ENCODE data around the gene PPP3CA.

Gene PPP3CA

DNA sequence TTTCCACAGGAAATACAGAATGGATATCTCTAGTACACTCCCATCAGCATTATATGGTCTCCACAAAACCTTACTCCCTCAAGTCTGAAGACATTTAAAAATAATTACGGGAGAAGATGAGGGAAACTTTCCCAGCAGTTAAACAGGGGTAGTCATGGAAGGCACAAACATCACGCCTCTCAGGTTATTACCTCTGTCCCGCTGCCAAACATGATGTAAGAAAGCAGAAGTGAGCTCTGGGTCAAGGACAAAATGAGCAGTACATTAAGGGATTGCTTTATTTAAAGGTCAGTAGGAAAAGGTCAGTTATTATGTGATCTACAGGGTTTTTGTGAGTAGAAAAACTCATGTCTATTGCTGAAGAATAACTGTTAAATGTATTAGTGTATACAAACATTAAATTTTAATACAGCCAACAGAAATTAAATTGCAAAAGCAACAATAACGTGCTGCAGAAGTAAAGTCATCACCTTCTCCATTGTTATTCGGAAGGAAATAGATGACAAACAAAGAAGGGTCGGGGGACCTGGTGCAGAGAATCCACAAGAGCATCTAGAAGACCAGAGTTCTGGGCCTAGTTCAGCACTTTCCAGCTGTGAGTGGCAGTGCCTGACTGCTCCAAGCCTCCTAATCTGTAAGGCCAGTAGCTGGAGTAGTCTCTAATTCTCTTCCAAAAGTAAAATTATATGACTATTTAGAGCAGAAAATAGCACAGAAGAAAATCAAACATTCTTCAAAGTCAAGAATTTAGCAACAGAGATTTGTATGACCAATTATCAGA, 171.2 kb downstream of the PPP3CA start:
- DNase-seq (ENCODE audit: low read depth) = no peak

GRCh38 chr4:101174679-101175345, 172.5 kb downstream of the PPP3CA start:
- no peak for DNase-seq (ENCODE audit: low read depth)

GRCh38 chr4:101172369-101172768, 175.0 kb downstream of the PPP3CA start:
- DNase-seq (ENCODE audit: low read depth) = no peak

- no peak for DNase-seq (ENCODE audit: low read depth)
Measured at GRCh38 chr4:101171747-101172146, 175.6 kb downstream of the PPP3CA start.

- peak; percentile 63 for DNase-seq (ENCODE audit: low read depth)
Measured at GRCh38 chr4:101169044-101170014, 178.0 kb downstream of the PPP3CA start.

DNA sequence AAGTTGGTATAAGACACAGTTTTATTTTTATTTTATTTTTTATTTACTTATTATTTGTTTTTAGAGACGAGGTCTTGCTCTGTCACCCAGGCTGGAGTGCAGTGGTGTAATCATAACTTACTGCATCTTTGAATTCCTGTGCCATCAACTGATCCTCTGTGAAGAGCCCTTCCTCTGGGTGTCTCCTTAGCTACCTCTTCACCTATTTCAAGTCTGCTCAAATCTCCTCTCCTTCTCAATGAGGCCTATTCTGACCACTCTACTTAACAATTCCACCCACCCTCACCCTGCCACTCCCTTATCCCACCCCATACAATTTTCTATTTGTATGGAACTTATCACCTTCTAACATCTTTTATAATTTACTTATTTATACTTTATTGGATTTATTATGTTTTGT, 183.4 kb downstream of the PPP3CA start:
- DNase-seq (ENCODE audit: low read depth) = no peak

GRCh38 chr4:101162990-101163380, 184.3 kb downstream of the PPP3CA start:
- DNase-seq (ENCODE audit: low read depth) = no peak

- DNase-seq (ENCODE audit: low read depth) = no peak
Measured at GRCh38 chr4:101160792-101161592, 186.3 kb downstream of the PPP3CA start.

- no peak for DNase-seq (ENCODE audit: low read depth)
Measured at GRCh38 chr4:101158507-101158906, 188.8 kb downstream of the PPP3CA start.

DNA sequence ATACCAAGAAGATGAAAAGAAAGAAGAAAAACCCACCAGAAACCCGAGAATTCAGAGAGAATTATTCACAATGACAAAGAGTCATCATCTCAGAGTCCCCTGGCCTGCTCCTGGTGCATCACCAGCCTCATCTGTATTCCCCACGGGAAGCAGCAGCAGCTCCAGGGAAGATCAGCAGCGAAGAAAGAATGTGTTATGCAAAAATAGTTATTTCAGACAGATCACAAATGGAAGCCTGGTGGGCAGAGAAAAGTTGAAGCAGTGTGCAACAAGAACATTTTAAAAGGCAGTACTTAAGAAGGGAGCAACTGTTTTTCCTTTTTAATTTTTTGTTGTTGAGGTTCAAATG, 189.2 kb downstream of the PPP3CA start:
- no peak for DNase-seq (ENCODE audit: low read depth)

DNA sequence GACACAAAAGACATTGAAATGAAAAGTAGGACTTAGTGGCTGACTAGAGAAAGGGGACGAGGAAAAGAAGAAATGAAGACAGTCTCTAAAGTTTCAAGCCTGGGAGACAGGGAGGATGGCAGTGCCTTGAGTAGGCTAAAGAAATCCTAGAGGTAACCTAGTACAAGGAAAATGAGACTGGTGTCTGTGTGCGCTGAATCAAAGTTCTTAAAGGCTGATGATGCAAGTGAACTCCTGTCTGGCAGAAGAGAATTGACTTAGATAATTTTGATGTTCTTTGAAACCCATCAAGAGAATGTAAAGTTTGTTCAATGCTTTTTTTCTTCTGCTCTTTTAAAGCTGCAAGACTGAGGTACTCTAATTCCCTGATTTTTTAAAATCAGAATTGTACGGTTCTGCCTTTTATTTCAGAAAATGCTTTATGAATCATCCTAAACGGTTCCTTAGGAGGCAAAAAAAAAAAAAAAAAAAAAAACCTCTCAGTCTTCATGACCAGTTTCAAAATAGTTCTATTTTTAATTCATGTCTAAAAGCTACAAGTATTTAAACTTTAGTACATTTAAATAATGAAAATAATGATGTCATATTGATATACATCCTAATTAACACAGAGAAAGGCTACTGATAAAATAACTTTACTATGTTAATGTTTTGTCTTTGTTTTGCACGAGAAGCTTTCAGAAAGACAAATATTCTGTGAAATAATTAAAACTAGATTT, 189.8 kb downstream of the PPP3CA start:
- DNase-seq (ENCODE audit: low read depth) = peak; percentile 9

DNA sequence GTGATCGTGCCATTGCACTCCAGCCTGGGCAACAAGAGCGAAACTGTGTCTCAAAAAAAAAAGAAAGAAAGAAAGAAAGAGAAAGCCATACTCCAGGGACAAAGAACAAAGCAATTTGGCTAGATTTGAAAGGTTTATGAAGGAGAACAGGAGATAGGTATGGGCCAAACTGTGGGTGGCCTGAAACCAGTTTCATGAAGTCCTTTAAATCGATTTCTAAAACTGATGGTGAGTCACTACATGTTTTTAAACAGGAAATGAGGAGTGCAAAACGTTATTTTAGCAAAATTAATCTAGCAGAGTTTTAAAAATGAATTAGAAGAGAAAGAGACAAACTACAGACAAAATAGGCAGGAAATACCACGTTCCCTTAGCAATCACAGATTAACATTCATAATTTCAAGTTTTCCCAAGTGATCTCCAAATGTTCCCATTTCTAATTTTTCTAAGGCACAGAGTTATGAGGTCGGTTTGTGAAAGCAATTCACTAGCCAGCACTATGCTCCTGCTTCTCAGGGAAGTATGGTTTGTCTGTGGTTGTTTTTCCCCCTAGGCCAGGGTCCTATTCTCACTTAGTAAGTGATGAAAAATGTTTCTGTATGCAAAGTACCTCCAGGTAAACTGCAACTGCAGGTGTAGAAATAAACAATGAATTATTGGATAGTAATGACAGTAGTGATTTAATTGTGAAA, 190.6 kb downstream of the PPP3CA start:
- no peak for DNase-seq (ENCODE audit: low read depth)

GRCh38 chr4:101155945-101156344, 191.4 kb downstream of the PPP3CA start:
- DNase-seq (ENCODE audit: low read depth) = no peak

DNA sequence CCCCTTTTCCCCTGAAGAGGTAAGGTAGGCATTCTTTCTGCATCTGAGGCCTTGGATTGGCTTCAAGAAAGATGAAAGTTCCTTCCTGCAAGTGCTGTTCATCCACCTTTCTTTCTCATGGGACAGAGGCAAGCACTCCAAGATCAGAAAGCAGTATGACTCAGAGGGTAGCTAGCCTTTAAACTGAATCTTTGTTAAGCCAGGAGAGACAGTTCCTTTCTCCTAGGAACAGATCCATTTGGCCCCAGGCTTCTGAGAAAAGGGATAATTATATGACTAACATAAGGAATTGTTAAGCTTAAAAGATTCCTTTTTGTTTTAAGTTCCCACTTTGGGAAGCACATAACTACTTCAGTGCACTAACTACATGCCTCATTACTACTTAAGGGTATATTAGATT, 192.0 kb downstream of the PPP3CA start:
- DNase-seq (ENCODE audit: low read depth) = no peak

- DNase-seq (ENCODE audit: low read depth) = no peak
Measured at GRCh38 chr4:101153653-101154052, 193.7 kb downstream of the PPP3CA start.

GRCh38 chr4:101152521-101152920, 194.8 kb downstream of the PPP3CA start:
- no peak for DNase-seq (ENCODE audit: low read depth)

- DNase-seq (ENCODE audit: low read depth) = no peak
Measured at GRCh38 chr4:101148551-101148950, 198.8 kb downstream of the PPP3CA start.

- DNase-seq (ENCODE audit: low read depth) = no peak
Measured at GRCh38 chr4:101147283-101147682, 200.0 kb downstream of the PPP3CA start.

GRCh38 chr4:101145021-101145420, 202.3 kb downstream of the PPP3CA start:
- no peak for DNase-seq (ENCODE audit: low read depth)

GRCh38 chr4:101142259-101142658, 205.1 kb downstream of the PPP3CA start:
- no peak for DNase-seq (ENCODE audit: low read depth)

All from fibroblast of the conjunctiva (primary cell).